CD4-positive, alpha-beta T cell (primary cell): ENCODE results near the gene EIF3A. TPM values are rescaled to one million over a fixed set of nuclear protein-coding genes. Genes with fewer than 3 reads are reported as not detected.

ENCODE experiments used
- ATAC-seq: fragments of 200-7000 bp; cut with Tn5 transposase; one replicate; pipeline ENCODE4 v1.10.0; 2022; ENCODE audit warnings: mild to moderate bottlenecking; ENCODE audit not compliant: poor library complexity
- CTCF ChIA-PET: fragments of 350-600 bp; sonication (Branson Sonifier 250); formaldehyde crosslinking; loops from one replicate; lab custom pipeline; 2021; ENCODE audit warnings: antibody characterized with exemption, inconsistent platforms; lab: Charles Lee
- POLR2A ChIA-PET: fragments of 350-600 bp; sonication (Branson Sonifier 250); formaldehyde crosslinking; loops from one replicate; lab custom pipeline; 2021; ENCODE audit warnings: antibody characterized with exemption, inconsistent platforms; lab: Charles Lee
- DNase-seq, 14 experiments: peaks; one replicate each; pipeline ENCODE4 v3.0.0-alpha.2; 2013 to 2020; ENCODE audit warnings: mixed read lengths in 2 of 14
- H3K27ac ChIP-seq, 2 donors: one replicate each; pipeline versions ENCODE4 v1.5.1 to v1.7.0; 2013; ENCODE audit warnings: low read length in 2 of 2, low read depth in 1 of 2, mild to moderate bottlenecking in 1 of 2
- H3K27me3 ChIP-seq, 2 experiments: 1 replicate in 1 of 2; 2 replicates in 1 of 2; pipeline versions ENCODE4 v1.6.1 to v1.7.0; 2013; ENCODE audit warnings: low read length in 2 of 2, control low read depth in 1 of 2, mild to moderate bottlenecking in 1 of 2, moderate library complexity in 1 of 2; ENCODE audit not compliant: insufficient read depth in 2 of 2, control insufficient read depth in 1 of 2
- H3K36me3 ChIP-seq: one replicate; pipeline ENCODE4 v1.6.1; 2013; ENCODE audit warnings: low read length, control low read depth; ENCODE audit not compliant: insufficient read depth
- H3K4me1 ChIP-seq: one replicate; pipeline ENCODE4 v1.6.1; 2013; ENCODE audit warnings: low read length, control low read depth; ENCODE audit not compliant: insufficient read depth
- H3K4me3 ChIP-seq: one replicate; pipeline ENCODE4 v1.5.1; 2013; ENCODE audit warnings: mild to moderate bottlenecking, low read length, moderate library complexity
- H3K9me3 ChIP-seq, 2 experiments: 1 replicate in 1 of 2; 2 replicates in 1 of 2; pipeline versions ENCODE4 v1.6.1 to v1.7.0; 2013; ENCODE audit warnings: low read length in 2 of 2, mild to moderate bottlenecking in 2 of 2, control low read depth in 1 of 2, moderate library complexity in 1 of 2; ENCODE audit not compliant: control insufficient read depth in 1 of 2, insufficient read depth in 1 of 2
- H3K27ac Mint-ChIP-seq: one replicate; pipeline ENCODE4 v1.8.0; 2020; ENCODE audit warnings: mixed read lengths
- H3K27me3 Mint-ChIP-seq: one replicate; pipeline ENCODE4 v1.8.0; 2021; ENCODE audit warnings: mixed read lengths
- H3K36me3 Mint-ChIP-seq: one replicate; pipeline ENCODE4 v1.8.0; 2021; ENCODE audit warnings: low read depth, mixed read lengths
- H3K4me1 Mint-ChIP-seq: one replicate; pipeline ENCODE4 v1.8.0; 2021; ENCODE audit warnings: low read depth, mixed read lengths
- H3K4me3 Mint-ChIP-seq: one replicate; pipeline ENCODE4 v1.8.0; 2020; ENCODE audit warnings: mild to moderate bottlenecking, mixed read lengths
- H3K9me3 Mint-ChIP-seq: one replicate; pipeline ENCODE4 v1.8.0; 2020; ENCODE audit warnings: mixed read lengths
- CTCF ChIP-seq: fragments of 200-600 bp; IDR thresholded peaks from one replicate; pipeline ENCODE4 v1.8.0; 2022; ENCODE audit warnings: antibody characterized with exemption, mild to moderate bottlenecking
- intact Hi-C, 2 experiments: fragments of 100-400 bp; cut with DNase I in 1 of 2; cut with micrococcal nuclease in 1 of 2; formaldehyde crosslinking; loops; one replicate each; pipeline versions ENCODE4 v1.15.1 to v1.9.0; 2023 to 2025; cut with DNase I, micrococcal nuclease
- total RNA-seq, 174 experiments: library from RNA in 2 of 174; stranded (reverse) in 2 of 174; gene quantifications; one replicate each; pipeline ENCODE4 v1.2.3 and lab custom pipeline; 2021 to 2026

EIF3A gene
- total RNA-seq, 2 experiments from 2014 or later, result 129 TPM

DNA sequence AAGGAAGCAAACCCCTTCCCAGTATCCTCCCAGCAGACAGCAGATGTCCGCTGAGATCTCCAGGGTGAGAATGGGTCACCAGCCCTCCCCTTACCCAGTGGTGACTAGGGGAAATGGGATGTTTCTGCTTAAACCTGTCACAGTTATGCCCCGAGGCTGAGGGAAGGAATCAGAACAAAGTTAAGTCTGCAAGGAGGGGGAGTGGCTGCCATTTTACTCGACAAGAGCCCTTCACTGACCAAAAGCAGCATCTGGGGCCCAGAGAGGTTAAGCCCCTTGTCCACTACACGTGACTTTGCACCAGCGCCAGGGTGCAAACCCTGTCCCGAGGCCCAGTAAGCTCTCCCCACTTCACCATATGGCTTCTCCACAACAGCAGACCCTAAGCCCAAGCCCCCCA lies 55.7 kb downstream of the EIF3A start:
- Histone ChIP-seq H3K4me3 (no peak overlapping the region), H3K27me3 (no peaks in the 10 kb centered on the region), H3K27ac (no peak overlapping the region), H3K9me3 (no peaks in the 10 kb centered on the region), H3K36me3 (no peaks in the 10 kb centered on the region), H3K4me1 (peaks cover 7% of the 10 kb centered on the region)
- no peaks in the 10 kb centered on the region for H3K9me3 Mint-ChIP-seq
- no peak for DNase-seq
- no peaks in the 10 kb centered on the region for H3K27me3 Mint-ChIP-seq
- no peaks in the 10 kb centered on the region for H3K4me1 Mint-ChIP-seq
- POLR2A ChIA-PET, result no interaction called here
- ATAC-seq, result no peak
- TF ChIP-seq CTCF, result no peak
- no peaks in the 10 kb centered on the region for H3K36me3 Mint-ChIP-seq
- H3K4me3 Mint-ChIP-seq, result peak overlapping the region; percentile 11
- CTCF ChIA-PET, result no interaction called here
- intact Hi-C loops, result loop anchor here in 1 of 2 experiments (5.0 kb wide), 1 partner anchor 273 kb away; the partner anchor contains the start of gene CACUL1
- H3K27ac Mint-ChIP-seq, result no peak overlapping the region

DNA sequence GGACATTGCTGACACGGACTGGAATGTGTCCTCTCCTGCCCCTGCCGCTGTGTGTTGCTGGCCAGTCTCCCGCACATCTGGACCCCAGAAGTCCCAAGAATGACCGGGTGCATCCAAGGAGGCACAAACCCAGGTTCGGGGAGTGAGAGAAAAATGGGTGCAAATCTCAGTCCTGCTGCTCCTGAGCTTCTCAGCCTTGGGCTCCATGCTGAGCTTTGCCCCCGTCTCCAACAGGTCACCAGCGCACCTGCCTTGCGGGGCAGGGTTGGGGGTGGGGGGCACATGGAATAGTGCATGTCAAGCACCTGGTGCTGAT lies 57.1 kb downstream of the EIF3A start:
- peaks cover under 1% of the 10 kb centered on the region for H3K4me1 ChIP-seq
- H3K27ac ChIP-seq, result no peak overlapping the region
- DNase-seq (no peak), ATAC-seq (no peak)
- Mint-ChIP-seq H3K9me3 (no peaks in the 10 kb centered on the region), H3K4me3 (no peak overlapping the region), H3K4me1 (no peaks in the 10 kb centered on the region), H3K36me3 (no peaks in the 10 kb centered on the region), H3K27me3 (no peaks in the 10 kb centered on the region), H3K27ac (no peak overlapping the region)
- no peaks in the 10 kb centered on the region for H3K27me3 ChIP-seq
- H3K4me3 ChIP-seq, result no peak overlapping the region
- no peaks in the 10 kb centered on the region for H3K9me3 ChIP-seq
- H3K36me3 ChIP-seq, result no peaks in the 10 kb centered on the region
- TF ChIP-seq CTCF, result no peak
- POLR2A ChIA-PET, result no interaction called here
- intact Hi-C loops, result no loop called here
- CTCF ChIA-PET, result no interaction called here

- DNase-seq, result no peak
- H3K4me1 ChIP-seq, result no peaks in the 10 kb centered on the region
- Mint-ChIP-seq H3K9me3 (no peaks in the 10 kb centered on the region), H3K27ac (no peak overlapping the region), H3K36me3 (no peaks in the 10 kb centered on the region), H3K27me3 (no peaks in the 10 kb centered on the region), H3K4me3 (no peak overlapping the region), H3K4me1 (no peaks in the 10 kb centered on the region)
- H3K4me3 ChIP-seq, result no peak overlapping the region
- H3K27me3 ChIP-seq, result no peaks in the 10 kb centered on the region
- intact Hi-C loops, result no loop called here
- H3K27ac ChIP-seq, result no peak overlapping the region
- no peak for ATAC-seq
- no peaks in the 10 kb centered on the region for H3K36me3 ChIP-seq
- ChIA-PET POLR2A (no interaction called here), CTCF (no interaction called here)
- no peak for TF ChIP-seq CTCF
- H3K9me3 ChIP-seq, result no peaks in the 10 kb centered on the region
These were observed 57.6 kb downstream of the EIF3A start for GRCh38 chr10:119022846-119023552.
